SK-N-SH treated with all-trans-retinoic acid at 6 μM for 48 hours (cell line): ENCODE results near the gene MS4A18.

Source experiments
- OSR1 ChIP-seq: fragments of 250-450 bp; sonication (Bioruptor Pico); IDR thresholded peaks from 2 replicates; pipeline ENCODE4 v1.8.0; 2022; ENCODE audit warnings: moderate library complexity, mild to moderate bottlenecking, inconsistent platforms
- POU6F1 ChIP-seq: fragments of 250-450 bp; sonication (Bioruptor Pico); IDR thresholded peaks from 2 replicates; pipeline ENCODE4 v1.8.0; 2021; ENCODE audit warnings: low read depth, mild to moderate bottlenecking, moderate library complexity, borderline replicate concordance
- TOX ChIP-seq: fragments of 250-450 bp; sonication (Bioruptor Pico); IDR thresholded peaks from 2 replicates; pipeline ENCODE4 v1.8.0; 2021; ENCODE audit warnings: mild to moderate bottlenecking, moderate library complexity, borderline replicate concordance
- ZFP3 ChIP-seq: fragments of 250-450 bp; sonication (Bioruptor Pico); IDR thresholded peaks from 2 replicates; pipeline ENCODE4 v1.5.0; 2020; ENCODE audit warnings: mild to moderate bottlenecking, moderate library complexity
- ZNF8 ChIP-seq: fragments of 450-650 bp; formaldehyde crosslinking; IDR thresholded peaks from 2 replicates; pipeline ENCODE4 v1.5.0; 2020; ENCODE audit warnings: mild to moderate bottlenecking, moderate library complexity

The MS4A18 gene

GRCh38 chr11:60792521-60792920 is 68.0 kb downstream of the MS4A18 start (continued):
- no peak for TF ChIP-seq POU6F1 (CRISPR knock-in tag)
- no peak for TF ChIP-seq OSR1 (CRISPR knock-in tag)
- TF ChIP-seq ZFP3 = no peak
- TF ChIP-seq TOX = no peak
- TF ChIP-seq ZNF8 (CRISPR knock-in tag) = no peak
